Stimulated activated CD4-positive, alpha-beta T cell treated with anti-CD3 and anti-CD28 coated beads, Interleukin-1b, Interleukin-23, amount 100 ng/mL, for 24 hours (primary cell): ENCODE measurements around the gene SRL.
"Not testable (repeated sequence)": the region's sequence is repeated elsewhere in the genome, so short reads cannot be mapped to it uniquely, and the experiment has no call there.

ENCODE experiments used
- DNase-seq, 4 experiments: peaks; one replicate each; pipeline ENCODE4 v3.0.0-alpha.2; 2020; ENCODE audit warnings: low read depth in 4 of 4, low spot score in 1 of 4

The SRL gene

DNA sequence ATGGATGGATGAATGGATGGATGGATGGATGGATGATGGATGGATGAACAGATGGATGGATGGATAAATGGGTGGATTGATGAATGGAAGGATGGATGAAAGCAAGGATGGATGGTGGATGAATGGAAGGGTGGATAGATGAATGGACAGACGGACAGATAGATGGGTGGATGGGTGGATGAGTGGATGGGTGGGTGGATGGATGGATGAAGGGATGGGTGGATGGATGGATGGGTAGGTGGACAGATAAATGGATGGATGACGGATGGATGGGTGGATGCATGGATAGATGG lies 14.9 kb downstream of the SRL start:
- no peak for DNase-seq

DNA sequence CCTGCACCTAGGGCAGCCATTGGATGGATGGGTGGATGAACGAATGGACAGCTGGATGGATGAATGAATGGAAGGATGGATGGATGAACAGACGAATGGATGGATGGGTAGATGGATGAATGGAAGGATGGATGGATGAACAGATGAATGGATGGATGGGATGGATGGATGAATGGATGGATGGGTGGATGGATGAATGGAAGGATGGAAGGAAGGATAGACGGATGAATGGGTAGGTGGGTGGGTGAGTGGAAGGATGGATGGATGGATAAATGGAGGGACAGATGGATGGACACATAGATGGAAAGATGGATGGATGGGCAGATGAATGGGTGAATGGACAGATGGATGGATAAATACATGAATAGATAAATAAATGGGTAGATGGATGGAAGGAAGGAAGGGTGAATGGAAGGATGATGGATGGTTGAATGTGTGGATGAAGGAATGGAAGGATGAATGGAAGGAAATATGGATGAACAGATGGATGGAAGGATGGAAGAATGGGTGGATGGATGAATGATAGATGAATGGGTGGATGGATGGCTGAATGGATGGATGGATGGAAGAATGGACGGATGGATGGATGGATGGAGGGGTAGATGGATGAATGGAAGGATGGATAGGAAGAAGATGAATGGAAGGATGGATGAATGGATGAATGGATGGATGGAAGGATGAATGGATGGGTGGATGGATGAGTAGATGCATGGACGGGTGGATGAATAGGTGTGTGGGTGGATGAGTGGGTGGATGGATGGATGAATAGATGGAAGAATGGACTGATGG lies 15.4 kb downstream of the SRL start:
- DNase-seq: no peak

DNA sequence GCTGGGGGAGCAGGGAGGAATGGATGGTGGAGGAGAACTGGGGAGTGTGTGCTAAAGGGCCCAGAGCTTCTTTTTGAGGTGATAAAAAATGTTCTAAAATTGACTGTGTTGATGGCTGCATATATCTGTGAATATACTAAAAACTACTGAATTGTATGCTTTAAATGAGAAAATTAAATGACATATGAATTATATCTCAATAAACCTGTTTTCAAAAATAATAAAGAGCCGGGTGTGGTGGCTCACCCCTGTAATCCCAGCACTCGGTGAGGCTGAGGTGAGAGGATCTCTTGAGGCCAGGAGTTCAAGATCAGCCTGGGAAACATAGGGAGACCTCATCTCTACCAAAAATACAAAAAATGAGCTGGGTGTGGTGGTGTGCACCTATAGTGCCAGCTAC lies 16.8 kb downstream of the SRL start:
- no peak for DNase-seq

DNA sequence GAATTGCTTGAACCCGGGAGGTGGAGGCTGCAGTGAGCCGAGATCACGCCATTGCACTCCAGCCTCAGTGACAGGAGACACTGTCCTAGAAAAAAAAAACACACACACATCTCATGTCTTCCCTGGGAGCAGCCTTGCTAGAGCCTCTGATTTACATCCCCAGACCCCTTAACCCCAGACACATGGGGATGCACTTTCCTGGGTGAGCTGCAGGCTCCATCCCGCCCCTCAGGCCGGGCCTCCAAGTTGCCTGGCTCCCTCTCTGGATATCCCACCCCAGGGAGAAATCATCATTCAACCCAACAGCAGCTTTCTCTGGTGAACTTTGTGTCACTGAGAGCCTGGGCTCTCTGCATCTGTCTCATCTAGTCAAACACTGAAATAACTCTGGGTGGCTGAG lies 21.5 kb downstream of the SRL start:
- no peak for DNase-seq

DNA sequence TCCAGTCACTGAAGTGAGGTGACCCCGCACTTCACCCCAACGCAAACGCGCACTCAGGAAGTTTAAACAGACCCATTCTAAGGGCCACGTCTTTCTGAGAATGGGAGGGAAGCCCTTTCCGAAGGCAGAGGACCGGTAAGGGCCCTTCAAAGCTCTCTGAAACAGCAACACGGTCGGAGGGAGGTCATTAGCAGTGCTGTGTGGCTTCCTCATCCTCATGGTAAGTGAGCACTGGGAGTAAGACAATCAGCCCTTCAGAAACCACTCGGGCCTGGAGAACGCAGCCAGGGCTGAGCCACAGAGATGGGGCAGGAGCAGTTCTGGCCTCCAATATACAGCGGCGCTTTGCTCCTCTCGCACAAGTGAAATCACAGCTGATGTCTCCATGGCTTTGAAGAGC lies 23.7 kb downstream of the SRL start:
- DNase-seq: no peak

DNA sequence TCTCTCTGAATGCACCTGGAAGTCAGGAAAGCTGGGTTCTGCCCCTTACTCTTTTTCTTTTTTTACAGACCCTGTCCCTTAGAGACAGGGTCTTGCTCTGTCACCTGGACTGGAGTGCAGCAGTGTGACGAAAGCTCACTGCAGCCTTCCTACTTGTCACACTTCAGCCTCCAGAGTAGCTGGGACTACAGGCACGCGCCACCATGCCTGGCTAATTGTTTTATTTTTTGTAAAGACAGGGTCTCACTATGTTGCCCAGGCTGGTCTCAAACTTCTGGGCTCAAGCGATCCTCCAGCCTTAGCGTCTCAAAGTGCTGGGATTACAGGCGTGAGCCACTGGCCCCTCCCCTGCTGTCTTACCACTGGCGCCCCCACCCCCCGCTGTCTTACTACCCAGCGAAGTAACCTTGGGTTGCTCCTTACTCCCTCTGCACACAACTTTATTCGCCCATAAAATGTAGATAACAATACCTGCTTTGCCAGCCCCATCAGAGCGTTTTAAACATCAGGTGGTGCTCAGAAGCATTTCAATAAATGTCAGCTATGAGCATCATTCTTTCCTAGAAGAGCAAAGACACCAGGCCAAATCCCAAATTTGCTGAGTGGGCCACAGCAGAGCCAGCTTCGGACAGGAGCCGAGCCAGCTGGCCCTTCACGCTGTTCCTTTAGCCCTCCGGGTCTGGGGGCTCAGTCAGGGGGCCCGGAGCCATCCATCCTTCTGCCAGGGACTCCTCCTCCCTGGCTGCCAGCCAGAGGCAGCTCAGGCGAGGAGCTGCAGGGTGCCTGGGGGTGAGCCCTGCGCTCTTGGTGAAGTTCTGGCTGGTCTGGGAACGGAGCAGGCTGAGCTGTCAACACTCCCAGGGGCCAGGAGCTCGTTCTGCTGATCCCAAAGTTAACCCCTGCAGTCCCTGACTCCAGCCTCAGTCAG lies 24.4 kb downstream of the SRL start:
- no peak for DNase-seq

DNA sequence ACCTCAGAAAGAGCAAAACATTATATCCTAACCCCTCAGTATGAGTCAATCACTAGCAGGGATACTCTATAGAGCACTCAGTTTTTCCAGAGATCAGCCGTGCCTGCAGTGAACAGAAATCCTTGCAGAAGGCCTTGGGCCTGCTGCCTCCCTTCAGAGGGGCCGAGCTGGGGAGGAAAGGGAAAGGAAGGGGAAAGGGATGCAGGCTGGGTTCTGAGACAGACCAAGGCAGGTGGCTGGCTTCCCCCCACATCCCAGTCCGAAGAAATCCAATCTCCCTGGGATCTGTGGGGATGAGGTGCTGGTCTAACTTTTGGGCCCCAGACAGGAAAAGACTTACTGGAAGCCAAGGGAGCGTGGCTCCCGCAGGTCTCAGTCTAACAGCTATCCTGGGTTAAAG lies 25.3 kb downstream of the SRL start:
- DNase-seq: no peak

DNA sequence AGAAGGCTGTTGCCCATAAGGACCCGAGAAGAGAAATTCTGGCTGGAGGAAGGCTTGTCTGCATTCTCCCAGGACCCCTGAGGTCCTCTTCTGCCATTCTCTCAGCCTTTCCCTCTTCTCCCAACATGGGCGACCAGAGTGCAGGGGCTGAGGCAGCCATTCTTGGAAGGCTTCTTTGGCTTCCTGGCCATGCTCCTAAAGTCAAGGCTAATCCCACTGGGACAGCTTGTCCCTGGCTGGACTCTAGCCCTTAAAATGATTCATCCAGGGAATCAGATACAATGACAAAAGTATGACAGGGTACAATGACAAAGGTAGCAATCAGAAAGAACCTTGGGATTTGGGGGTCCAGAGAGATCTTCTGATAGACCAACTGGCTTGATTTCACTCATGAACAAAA lies 26.8 kb downstream of the SRL start:
- no peak for DNase-seq

DNA sequence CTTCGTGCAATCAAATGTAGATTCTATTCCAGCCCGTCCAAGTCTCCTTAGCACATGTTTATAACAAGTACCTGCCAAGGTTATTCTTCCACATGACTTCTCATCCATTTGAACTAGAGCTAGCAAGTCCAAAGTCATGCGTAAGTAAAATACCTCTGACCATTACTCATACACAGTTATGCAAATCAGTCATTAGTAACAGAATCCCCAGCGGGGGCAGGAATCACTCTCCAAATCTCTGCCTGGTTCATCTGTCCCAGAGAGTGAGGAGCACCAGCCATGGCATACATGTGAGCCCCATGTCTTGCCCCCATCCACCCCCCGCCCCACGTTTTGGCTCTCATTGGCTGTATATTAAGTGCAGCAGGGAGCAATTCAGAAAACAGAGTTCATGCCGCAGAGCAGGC lies 27.7 kb downstream of the SRL start:
- DNase-seq: no peak

DNA sequence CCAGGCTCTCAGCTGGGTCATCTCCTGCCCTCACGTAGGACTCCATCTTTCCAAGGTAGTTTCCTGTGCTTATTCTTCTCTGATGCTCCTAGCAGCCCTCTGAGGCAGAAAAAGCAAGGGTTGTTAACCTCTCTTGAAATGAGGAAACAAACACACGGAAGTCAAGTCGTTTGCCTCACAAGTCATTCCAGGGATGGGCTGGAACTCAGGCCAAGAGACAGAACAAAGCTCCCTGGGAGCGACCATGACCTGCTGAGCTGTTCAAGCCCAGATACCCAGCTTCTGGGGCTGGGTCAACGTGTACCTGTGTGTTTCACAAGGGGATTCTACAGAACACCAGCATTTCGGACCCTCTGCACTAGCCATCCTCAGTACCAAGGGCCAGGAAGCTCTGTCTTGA lies 28.1 kb downstream of the SRL start:
- DNase-seq: no peak

DNA sequence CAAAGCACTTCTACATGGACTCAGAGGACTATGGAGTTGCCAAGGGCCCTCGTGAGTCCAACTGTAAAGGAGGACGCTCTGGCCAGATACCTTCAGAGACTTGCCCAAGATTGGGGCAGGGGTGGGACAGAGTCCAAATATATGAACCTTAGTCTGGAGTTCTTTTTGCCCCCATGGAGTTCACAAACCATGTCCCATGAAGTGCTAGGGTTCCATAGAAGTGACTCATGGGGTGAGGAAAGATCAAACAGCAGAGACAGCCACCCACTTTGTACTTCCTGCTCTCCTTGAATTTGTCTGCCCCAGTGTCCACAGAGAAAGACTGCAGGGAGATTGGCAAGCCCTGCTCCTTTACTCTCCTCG lies 29.0 kb downstream of the SRL start:
- DNase-seq: no peak

DNA sequence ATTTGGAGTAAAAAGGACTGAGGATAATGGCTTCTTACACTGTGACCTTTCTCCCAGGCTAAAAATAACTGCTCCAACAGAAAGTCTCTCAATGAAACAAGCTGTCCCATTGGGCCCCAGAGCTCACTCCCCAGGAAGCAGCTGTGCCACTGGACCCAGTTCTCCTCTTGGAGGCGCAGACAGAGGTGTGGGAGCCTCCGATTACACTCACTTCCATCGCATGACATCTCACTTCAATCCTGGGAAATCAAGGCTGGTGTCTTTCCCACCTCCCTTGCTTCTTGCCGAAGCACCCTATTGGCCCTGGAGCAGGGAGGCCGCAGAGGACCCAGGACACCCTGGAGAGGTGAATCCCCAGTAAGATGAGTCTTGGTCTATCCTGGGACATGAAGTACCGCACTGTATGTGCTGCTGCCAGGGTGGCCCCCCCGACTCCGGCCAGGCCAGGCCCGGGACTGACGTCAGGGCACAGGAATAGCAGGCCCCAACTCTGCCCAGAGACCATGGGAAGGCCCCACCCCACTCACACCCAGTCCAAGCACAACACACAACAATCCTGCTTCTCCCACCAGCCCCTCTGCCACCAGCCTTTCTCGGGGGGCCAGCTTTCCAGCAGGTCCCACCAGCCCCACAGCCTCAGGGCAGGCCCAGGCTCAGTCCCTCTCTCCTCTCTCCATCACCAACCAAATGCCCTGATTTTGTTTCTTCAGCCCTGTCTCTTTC lies 29.5 kb downstream of the SRL start:
- DNase-seq: no peak

DNA sequence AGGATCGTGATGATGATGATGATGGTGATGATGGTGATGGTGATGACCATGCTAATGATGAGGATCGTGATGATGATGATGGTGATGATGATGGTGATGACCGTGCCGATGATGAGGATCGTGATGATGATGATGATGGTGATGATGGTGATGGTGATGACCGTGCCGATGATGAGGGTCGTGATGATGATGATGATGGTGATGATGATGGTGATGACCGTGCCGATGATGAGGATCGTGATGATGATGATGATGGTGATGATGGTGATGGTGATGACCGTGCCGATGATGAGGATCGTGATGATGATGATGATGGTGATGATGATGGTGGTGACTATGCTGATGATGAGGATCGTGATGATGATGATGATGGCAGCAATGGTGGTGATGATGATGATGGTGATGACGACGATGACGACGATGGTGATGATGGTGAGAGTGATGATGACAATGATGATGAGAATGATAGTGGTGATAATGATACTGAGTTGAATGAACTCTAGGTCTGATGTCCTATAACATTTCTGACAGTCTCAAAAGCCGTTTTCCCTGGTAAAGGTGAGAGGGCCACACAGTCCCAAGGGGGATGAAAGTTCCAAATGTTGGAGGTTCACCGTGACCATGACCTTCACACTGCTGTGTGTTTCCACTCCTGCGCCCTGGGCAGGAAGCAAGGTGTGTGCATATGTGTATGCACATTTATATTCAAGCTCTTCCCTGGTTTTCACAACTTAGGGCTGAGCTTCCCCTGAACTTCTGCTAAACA lies 30.3 kb downstream of the SRL start:
- not testable (repeated sequence) for DNase-seq

DNA sequence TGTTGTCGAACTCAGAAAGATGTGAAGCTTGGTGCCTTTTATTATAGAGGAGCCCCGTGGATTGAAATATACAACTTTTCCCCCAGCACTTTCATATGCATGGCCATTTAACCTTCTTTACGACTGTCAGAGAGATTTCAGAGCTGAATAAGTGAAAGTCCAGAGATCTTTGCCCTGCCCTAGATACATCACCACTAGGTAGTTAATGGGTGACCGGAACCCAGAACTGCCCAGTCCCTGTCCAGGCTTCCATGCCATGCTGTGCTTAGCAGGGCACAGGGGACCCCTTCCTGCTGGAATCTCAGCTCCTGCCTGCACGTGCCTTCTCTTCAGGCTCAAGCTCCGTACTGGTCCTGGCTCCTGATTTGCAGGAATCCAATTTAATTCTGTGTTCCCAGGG lies 32.2 kb downstream of the SRL start:
- DNase-seq: no peak

DNA sequence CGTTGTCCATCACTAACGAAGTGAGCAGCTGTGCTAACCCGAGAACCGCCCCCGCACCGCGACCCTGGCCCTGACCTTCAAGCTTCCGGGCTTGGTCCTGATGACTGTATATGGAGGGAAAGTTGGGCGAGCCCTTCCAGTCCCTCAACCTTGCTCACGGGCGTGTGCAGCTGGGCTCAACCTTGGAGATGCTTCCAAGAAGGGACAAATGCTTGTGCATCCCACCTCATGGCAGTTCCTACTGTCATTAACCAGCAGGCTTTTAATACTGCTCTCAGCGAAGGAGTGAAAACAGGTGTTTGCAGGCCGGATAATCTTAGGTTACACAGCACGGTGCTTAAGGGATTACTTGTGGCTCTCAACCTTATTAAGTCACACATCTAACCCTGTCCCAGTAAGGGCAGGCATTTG lies 33.5 kb downstream of the SRL start:
- no peak for DNase-seq

DNA sequence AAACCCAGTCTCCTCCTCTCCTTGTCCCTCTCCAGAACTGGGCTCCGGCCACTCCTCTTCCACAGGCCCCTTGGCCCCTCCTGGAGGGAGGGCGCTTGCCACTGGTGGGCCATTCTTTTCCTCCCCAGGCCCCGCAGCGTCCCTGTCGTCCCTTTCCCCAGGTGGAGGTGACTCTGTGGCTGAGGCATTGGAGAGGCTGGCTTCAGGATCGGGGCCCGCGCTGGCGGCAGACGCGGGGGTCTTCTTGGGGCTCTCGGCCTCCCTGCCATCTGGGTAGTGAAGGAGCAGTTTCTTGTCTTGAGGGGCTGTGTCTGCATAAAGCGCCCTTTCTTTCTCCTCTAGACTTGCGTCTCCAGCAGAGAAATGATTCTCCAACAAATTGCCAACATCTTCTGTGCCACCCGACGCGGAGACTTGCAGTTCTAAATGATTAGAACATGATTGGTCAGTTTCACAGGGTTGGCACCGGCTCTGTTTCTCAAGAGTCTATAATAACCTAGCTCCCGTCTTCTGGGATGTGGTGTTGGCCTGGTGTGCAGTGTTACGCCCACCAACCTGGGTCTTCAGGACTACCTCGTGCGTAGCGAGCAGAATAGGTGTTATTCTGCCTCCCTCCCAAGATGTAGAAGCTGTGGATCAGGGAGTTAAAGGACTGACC lies 34.1 kb downstream of the SRL start:
- no peak for DNase-seq

DNA sequence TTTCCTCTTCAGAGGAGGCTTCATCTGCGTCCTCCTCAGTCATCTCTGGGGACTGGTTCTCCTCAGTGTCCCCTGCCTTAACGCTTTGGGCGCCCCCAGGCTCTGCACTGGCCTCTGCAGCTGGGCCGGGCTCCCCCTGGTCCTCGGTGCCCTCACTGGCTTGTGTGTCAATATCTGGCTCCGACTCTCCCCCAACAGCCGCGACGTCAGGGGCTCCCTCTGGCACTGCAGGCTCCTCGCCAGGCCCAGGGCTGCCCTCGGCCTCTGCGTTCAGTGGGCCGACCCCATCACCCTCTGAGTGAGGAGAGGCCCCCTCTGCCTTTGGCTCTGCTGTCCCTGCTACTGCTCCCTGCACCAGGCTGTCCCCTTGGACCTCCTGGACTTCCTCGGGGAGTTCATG lies 34.7 kb downstream of the SRL start:
- no peak for DNase-seq

DNA sequence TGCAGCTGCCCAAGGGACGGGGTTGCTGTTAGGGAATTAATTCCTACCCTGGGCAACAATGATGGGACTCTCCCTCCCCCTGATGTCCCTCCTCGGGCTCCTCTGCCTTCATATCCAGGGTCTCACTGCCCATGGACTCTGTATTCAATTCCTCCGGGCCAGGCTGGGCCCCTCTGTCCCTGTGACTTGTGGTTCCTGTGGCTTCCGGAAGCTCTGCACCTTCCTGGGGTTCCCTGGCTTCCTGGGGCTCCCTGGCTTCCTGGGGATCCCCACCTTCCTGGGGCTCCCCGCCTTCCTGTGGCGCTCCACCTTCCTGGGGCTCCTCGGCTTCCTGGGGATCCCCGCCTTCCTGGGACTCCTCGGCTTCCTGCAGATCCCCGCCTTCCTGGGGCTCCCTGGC lies 35.2 kb downstream of the SRL start:
- DNase-seq: no peak

DNA sequence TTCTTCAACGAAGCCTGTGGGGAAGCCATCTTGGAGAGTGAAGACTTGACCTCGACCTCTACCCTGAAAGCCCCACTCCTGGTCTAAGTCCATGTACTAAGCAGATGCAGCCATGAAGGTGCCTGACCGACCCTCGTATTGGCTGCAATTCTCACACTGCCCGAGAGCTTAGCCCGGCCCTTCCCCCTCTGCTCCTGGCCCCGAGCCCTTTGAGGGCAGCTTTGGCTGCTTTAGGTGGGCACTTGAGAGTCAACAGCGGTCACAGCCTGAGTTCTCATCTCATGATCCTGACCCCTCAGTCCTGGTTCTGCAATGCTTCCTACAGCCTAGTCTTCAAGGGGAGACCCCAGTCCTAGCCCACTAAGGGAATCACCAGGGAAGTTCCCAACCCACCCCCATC lies 35.9 kb downstream of the SRL start:
- DNase-seq: no peak

DNA sequence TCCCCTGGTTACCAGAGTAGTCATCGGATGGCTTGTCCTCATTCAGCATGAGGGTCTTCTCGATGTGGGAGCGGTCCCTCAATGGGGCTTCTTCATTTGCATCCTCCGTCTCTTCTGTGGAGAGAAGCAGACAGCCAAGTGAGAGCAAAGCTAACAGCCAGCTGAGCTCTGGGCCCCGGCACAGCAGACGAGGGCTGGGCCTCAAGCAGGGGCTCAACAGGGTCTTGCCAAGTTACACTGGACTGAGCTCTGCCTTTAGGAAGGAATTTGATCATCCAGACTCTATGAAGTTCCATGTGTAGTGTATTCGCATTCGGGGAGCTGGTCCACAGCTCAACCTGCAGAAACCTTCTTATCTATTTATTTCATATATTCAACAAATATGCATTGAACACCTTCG lies 37.4 kb downstream of the SRL start:
- DNase-seq: no peak

DNA sequence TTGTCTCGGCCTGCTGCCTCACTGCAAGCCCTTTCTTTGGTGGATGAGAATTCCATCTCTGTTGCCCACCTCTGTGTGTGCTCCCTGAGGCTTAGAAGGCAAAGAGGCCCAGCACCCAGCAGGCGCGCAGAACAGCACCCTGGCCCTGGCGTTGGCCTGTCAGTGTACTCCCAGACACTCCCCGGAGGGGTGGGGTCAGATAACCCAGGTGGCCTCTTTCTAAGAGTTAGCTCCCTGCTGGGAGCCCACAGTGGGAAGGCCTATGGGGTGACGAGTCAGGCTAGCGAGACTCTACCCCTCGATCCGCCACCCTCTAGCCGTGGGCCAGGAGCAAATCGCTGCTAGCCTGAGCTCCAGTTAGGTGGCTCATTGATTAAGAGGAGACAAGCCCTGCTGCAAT lies 38.1 kb downstream of the SRL start:
- no peak for DNase-seq
